ENCODE measurements around the gene RAP1B. TPM values are rescaled to one million over a fixed set of nuclear protein-coding genes. Genes with fewer than 3 reads are reported as not detected.

RAP1B gene
- total and polyA plus RNA-seq, 9 of the 15 experiments (the other 6 are each of a cell fraction or from before 2014, with no cell fraction given): 107 to 309 (median 170) TPM

DNA sequence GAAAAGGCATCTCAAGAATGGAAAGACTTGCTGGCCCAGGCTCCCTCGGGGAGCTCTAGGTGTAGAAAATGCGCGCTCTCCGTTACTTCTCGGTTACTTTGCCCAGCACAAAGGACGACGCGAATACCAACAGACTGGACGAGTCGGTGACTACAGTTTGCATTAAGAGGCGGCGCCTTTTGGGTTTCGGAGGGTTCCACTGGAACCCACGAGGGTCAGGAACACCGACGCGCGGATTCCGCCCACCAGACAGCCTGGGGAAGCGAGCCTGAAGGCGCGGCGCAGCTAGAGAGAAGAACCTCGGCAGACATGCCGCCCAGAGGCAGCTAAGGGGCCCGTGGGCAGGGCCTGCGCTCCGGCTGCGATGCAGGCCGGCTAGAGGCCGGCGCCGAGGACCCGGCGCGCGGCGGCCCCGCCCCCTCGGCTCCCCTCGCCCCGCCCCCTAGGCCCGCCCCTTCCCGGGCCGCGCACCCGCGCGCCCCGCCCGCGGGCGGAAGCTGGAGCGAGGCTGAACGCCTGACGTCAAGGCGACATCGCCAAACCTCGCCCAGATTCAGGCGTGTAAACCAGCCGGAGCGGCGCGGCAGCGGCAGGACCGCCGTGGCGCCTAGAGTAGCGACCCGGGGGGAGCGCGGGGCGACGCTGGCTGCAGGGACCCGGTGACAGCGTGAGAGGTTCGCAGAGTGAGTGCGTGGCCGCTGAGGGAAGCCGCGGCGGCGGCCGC, at the start of gene RAP1B (continued):
- TF ChIP-seq, protein P1, sequence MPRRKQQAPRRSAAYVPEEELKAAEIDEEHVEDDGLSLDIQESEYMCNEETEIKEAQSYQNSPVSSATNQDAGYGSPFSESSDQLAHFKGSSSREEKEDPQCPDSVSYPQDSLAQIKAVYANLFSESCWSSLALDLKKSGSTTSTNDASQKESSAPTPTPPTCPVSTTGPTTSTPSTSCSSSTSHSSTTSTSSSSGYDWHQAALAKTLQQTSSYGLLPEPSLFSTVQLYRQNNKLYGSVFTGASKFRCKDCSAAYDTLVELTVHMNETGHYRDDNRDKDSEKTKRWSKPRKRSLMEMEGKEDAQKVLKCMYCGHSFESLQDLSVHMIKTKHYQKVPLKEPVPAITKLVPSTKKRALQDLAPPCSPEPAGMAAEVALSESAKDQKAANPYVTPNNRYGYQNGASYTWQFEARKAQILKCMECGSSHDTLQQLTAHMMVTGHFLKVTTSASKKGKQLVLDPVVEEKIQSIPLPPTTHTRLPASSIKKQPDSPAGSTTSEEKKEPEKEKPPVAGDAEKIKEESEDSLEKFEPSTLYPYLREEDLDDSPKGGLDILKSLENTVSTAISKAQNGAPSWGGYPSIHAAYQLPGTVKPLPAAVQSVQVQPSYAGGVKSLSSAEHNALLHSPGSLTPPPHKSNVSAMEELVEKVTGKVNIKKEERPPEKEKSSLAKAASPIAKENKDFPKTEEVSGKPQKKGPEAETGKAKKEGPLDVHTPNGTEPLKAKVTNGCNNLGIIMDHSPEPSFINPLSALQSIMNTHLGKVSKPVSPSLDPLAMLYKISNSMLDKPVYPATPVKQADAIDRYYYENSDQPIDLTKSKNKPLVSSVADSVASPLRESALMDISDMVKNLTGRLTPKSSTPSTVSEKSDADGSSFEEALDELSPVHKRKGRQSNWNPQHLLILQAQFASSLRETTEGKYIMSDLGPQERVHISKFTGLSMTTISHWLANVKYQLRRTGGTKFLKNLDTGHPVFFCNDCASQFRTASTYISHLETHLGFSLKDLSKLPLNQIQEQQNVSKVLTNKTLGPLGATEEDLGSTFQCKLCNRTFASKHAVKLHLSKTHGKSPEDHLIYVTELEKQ (CRISPR knock-in tag; IDR thresholded peaks at IDR 0.05): no peak
- TF ChIP-seq, protein P2, sequence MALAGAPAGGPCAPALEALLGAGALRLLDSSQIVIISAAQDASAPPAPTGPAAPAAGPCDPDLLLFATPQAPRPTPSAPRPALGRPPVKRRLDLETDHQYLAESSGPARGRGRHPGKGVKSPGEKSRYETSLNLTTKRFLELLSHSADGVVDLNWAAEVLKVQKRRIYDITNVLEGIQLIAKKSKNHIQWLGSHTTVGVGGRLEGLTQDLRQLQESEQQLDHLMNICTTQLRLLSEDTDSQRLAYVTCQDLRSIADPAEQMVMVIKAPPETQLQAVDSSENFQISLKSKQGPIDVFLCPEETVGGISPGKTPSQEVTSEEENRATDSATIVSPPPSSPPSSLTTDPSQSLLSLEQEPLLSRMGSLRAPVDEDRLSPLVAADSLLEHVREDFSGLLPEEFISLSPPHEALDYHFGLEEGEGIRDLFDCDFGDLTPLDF (CRISPR knock-in tag; IDR thresholded peaks at IDR 0.05): no peak
- TF ChIP-seq, protein P3, sequence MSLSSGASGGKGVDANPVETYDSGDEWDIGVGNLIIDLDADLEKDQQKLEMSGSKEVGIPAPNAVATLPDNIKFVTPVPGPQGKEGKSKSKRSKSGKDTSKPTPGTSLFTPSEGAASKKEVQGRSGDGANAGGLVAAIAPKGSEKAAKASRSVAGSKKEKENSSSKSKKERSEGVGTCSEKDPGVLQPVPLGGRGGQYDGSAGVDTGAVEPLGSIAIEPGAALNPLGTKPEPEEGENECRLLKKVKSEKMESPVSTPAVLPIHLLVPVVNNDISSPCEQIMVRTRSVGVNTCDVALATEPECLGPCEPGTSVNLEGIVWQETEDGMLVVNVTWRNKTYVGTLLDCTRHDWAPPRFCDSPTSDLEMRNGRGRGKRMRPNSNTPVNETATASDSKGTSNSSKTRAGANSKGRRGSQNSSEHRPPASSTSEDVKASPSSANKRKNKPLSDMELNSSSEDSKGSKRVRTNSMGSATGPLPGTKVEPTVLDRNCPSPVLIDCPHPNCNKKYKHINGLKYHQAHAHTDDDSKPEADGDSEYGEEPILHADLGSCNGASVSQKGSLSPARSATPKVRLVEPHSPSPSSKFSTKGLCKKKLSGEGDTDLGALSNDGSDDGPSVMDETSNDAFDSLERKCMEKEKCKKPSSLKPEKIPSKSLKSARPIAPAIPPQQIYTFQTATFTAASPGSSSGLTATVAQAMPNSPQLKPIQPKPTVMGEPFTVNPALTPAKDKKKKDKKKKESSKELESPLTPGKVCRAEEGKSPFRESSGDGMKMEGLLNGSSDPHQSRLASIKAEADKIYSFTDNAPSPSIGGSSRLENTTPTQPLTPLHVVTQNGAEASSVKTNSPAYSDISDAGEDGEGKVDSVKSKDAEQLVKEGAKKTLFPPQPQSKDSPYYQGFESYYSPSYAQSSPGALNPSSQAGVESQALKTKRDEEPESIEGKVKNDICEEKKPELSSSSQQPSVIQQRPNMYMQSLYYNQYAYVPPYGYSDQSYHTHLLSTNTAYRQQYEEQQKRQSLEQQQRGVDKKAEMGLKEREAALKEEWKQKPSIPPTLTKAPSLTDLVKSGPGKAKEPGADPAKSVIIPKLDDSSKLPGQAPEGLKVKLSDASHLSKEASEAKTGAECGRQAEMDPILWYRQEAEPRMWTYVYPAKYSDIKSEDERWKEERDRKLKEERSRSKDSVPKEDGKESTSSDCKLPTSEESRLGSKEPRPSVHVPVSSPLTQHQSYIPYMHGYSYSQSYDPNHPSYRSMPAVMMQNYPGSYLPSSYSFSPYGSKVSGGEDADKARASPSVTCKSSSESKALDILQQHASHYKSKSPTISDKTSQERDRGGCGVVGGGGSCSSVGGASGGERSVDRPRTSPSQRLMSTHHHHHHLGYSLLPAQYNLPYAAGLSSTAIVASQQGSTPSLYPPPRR (CRISPR knock-in tag; IDR thresholded peaks at IDR 0.05; ENCODE audit: borderline replicate concordance): no peak
- TF ChIP-seq ELF4 (CRISPR knock-in tag; IDR thresholded peaks at IDR 0.05) (no peak), BACH1 (tag; IDR thresholded peaks at IDR 0.05) (no peak), HLTF (IDR thresholded peaks at IDR 0.05) (no peak), STAT5A (IDR thresholded peaks at IDR 0.05; ENCODE audit: borderline replicate concordance, low read length) (no peak), ZBTB7A (IDR thresholded peaks at IDR 0.05; ENCODE audit: borderline replicate concordance, control insufficient read depth, low read depth, low read length) (peak; percentile 50; the same call in 1 of the 2 replicates), ZC3H8 (IDR thresholded peaks at IDR 0.05) (no peak), CBFA2T2 (conservative IDR thresholded peaks at IDR 0.05) (no peak)
- TF ChIP-seq, protein P4, sequence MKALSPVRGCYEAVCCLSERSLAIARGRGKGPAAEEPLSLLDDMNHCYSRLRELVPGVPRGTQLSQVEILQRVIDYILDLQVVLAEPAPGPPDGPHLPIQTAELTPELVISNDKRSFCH (CRISPR knock-in tag; IDR thresholded peaks at IDR 0.05): no peak
- TF ChIP-seq, protein P4 (tag; IDR thresholded peaks at IDR 0.05): no peak
- TF ChIP-seq, protein P5, sequence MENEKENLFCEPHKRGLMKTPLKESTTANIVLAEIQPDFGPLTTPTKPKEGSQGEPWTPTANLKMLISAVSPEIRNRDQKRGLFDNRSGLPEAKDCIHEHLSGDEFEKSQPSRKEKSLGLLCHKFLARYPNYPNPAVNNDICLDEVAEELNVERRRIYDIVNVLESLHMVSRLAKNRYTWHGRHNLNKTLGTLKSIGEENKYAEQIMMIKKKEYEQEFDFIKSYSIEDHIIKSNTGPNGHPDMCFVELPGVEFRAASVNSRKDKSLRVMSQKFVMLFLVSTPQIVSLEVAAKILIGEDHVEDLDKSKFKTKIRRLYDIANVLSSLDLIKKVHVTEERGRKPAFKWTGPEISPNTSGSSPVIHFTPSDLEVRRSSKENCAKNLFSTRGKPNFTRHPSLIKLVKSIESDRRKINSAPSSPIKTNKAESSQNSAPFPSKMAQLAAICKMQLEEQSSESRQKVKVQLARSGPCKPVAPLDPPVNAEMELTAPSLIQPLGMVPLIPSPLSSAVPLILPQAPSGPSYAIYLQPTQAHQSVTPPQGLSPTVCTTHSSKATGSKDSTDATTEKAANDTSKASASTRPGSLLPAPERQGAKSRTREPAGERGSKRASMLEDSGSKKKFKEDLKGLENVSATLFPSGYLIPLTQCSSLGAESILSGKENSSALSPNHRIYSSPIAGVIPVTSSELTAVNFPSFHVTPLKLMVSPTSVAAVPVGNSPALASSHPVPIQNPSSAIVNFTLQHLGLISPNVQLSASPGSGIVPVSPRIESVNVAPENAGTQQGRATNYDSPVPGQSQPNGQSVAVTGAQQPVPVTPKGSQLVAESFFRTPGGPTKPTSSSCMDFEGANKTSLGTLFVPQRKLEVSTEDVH (IDR thresholded peaks at IDR 0.05; ENCODE audit: low read depth, partially characterized antibody): no peak

Data from K562 (cell line).